SK-N-DZ (cell line): ENCODE results near the gene SLC8A2.
"Not testable (repeated sequence)": the region's sequence is repeated elsewhere in the genome, so short reads cannot be mapped to it uniquely, and the experiment has no call there.

Experiments
- DNase-seq: peaks from one replicate; pipeline ENCODE4 v3.0.0-alpha.2; 2015; ENCODE audit warnings: low spot score

The SLC8A2 gene

GRCh38 chr19:47383890-47384289 is 87.8 kb downstream of the SLC8A2 start:
- DNase-seq, result not testable (repeated sequence)

GRCh38 chr19:47381653-47382279 is 89.9 kb downstream of the SLC8A2 start:
- no peak for DNase-seq

GRCh38 chr19:47381121-47381520 is 90.6 kb downstream of the SLC8A2 start:
- DNase-seq, result no peak

GRCh38 chr19:47380559-47380958 is 91.1 kb downstream of the SLC8A2 start:
- DNase-seq, result no peak

- DNase-seq, result no peak
These were observed 92.2 kb downstream of the SLC8A2 start for GRCh38 chr19:47379381-47379938.

GRCh38 chr19:47378246-47378645 is 93.4 kb downstream of the SLC8A2 start:
- DNase-seq, result no peak
